Psoas muscle (tissue), 8 donors: ENCODE results near the gene ISCA1. TPM values are rescaled to one million over a fixed set of nuclear protein-coding genes. Genes with fewer than 3 reads are reported as not detected.

ENCODE experiments used
- ATAC-seq, 4 donors: fragments of 200-7000 bp; cut with Tn5 transposase; one replicate each; pipeline ENCODE4 v1.9.1; 2020; ENCODE audit warnings: moderate library complexity in 3 of 4, mild to moderate bottlenecking in 2 of 4
- DNase-seq, 2 donors: peaks; one replicate each; pipeline ENCODE4 v3.0.0-alpha.2; 2020
- H3K27ac ChIP-seq: fragments of 200-600 bp; one replicate; pipeline ENCODE4 v1.8.0; 2022
- H3K27me3 ChIP-seq, 3 donors: fragments of 200-600 bp in 1 of 3; one replicate each; pipeline versions ENCODE4 v1.6.1 to v1.8.0; 2013 to 2022; ENCODE audit warnings: low read length in 2 of 3, mild to moderate bottlenecking in 2 of 3, moderate library complexity in 1 of 3; ENCODE audit not compliant: insufficient read depth in 3 of 3
- H3K36me3 ChIP-seq, 2 donors: fragments of 200-600 bp in 1 of 2; one replicate each; pipeline versions ENCODE4 v1.6.1 to v1.8.0; 2013 to 2022; ENCODE audit warnings: low read depth in 1 of 2, mild to moderate bottlenecking in 1 of 2, moderate library complexity in 1 of 2; ENCODE audit not compliant: insufficient read depth in 1 of 2
- H3K4me1 ChIP-seq: fragments of 200-600 bp; one replicate; pipeline ENCODE4 v1.8.0; 2022
- H3K4me3 ChIP-seq: fragments of 200-600 bp; one replicate; pipeline ENCODE4 v1.8.0; 2022; ENCODE audit warnings: mild to moderate bottlenecking
- H3K9me3 ChIP-seq: fragments of 200-600 bp; one replicate; pipeline ENCODE4 v1.8.0; 2022
- CTCF ChIP-seq: fragments of 200-600 bp; IDR thresholded peaks from one replicate; pipeline ENCODE4 v1.8.0; 2022; ENCODE audit warnings: antibody characterized with exemption
- WGBS, 3 donors: extraction: QIAGEN DNeasy Blood & Tissue Kit; methylation state at CpG; one replicate each; pipeline versions ENCODE4 v1.1.6 to v1.1.7; 2013; 5-methylcytosine and 5-hydroxymethylcytosine counted together
- intact Hi-C, 2 donors: fragments of 100-400 bp; cut with DNase I; formaldehyde crosslinking; loops; one replicate each; pipeline versions ENCODE4 v1.11.0 to v1.14.2; 2022
- polyA plus RNA-seq, 3 donors: library from polyadenylated mRNA; stranded (reverse); fragments of 200-250 nt; gene quantifications; one replicate each; pipeline ENCODE4 v1.2.3, GENCODE V29; 2013
- total RNA-seq, 4 donors: library from RNA; stranded (reverse); fragmentation: NEBNext Ultra II Directional in 2 of 4; extraction: Animal tissue kit (Norgen Biotek cat#: 25700) in 2 of 4; gene quantifications; one replicate each; pipeline versions ENCODE4 v1.2.1 to v1.2.4, GENCODE V29; 2021 to 2023
- donor health status: healthy with polysubstance abuse.
- donor health status: DM: no; HTN: no; CAD: no; lungs with moderate emphysema.
- donor health status: Bipolar disorder and iron deficiency.
- donor health status: healthy.
- donor health status: DM: yes; HTN: yes; CAD: no.
- donor health status: DM: no; HTN: no; CAD: no.
- donor health status: DM: no; HTN: no; CAD: no.
- donor health status: DM: yes; HTN: yes; CAD: no.

Gene ISCA1
- total and polyA plus RNA-seq, 7 donors, result 44.5 to 130 (median 66.4) TPM

- peaks cover 38% of the 10 kb centered on the region for H3K4me1 ChIP-seq
- 55 to 61% (median 57%) methylated on average over 1 of the region's 1 CpG for WGBS, 3 donors
- no peak overlapping the region for H3K4me3 ChIP-seq
- no peak overlapping the region for H3K27ac ChIP-seq
- intact Hi-C loops, result no loop called here
- H3K9me3 ChIP-seq, result no peaks in the 10 kb centered on the region
- TF ChIP-seq CTCF, result no peak
- DNase-seq (no peak), ATAC-seq (no peak)
- no peaks in the 10 kb centered on the region for H3K27me3 ChIP-seq
- peaks cover 3 to 27% of the 10 kb centered on the region in 2 donors for H3K36me3 ChIP-seq
These were observed 5.3 kb downstream of the ISCA1 start for GRCh38 chr9:86277072-86277471.

- H3K27ac ChIP-seq, result no peak overlapping the region
- no peaks in the 10 kb centered on the region for H3K27me3 ChIP-seq
- intact Hi-C loops, result no loop called here
- DNase-seq, result no peak
- peaks cover 34% of the 10 kb centered on the region for H3K4me1 ChIP-seq
- peaks cover 3 to 38% of the 10 kb centered on the region in 2 donors for H3K36me3 ChIP-seq
- TF ChIP-seq CTCF, result peak; percentile 6
- ATAC-seq, result peak in 1 of 4 donors; percentile 38
- no peak overlapping the region for H3K4me3 ChIP-seq
- no peaks in the 10 kb centered on the region for H3K9me3 ChIP-seq
- WGBS, 3 donors, result 78 to 85% (median 78%) methylated on average over 3 of the region's 3 CpGs
These were observed 6.4 kb downstream of the ISCA1 start for GRCh38 chr9:86275962-86276361.

GRCh38 chr9:86274821-86275643, 7.3 kb downstream of the ISCA1 start:
- Histone ChIP-seq H3K9me3 (no peaks in the 10 kb centered on the region), H3K4me1 (peaks cover 24% of the 10 kb centered on the region), H3K27ac (no peak overlapping the region), H3K36me3 (peaks cover 3 to 41% of the 10 kb centered on the region in 2 donors), H3K4me3 (no peak overlapping the region), H3K27me3 (no peaks in the 10 kb centered on the region)
- DNase-seq, result no peak
- intact Hi-C loops, result no loop called here
- no peak for ATAC-seq
- TF ChIP-seq CTCF, result no peak
- 70 to 76% (median 73%) methylated on average over 7 of the region's 7 CpGs for WGBS, 3 donors

GRCh38 chr9:86272221-86272620, 10.1 kb downstream of the ISCA1 start:
- intact Hi-C loops, result no loop called here
- WGBS, 3 donors, result 91 to 97% (median 96%) methylated on average over 4 of the region's 4 CpGs
- Histone ChIP-seq H3K27ac (no peak overlapping the region), H3K9me3 (no peaks in the 10 kb centered on the region), H3K27me3 (no peaks in the 10 kb centered on the region), H3K36me3 (peaks cover 3 to 39% of the 10 kb centered on the region in 2 donors), H3K4me3 (no peak overlapping the region), H3K4me1 (peaks cover 10% of the 10 kb centered on the region)
- no peak for TF ChIP-seq CTCF
- DNase-seq (no peak), ATAC-seq (no peak)
